ENCODE results near the gene ZNF429.

- TF ChIP-seq SIN3A (IDR thresholded peaks at IDR 0.05; ENCODE audit: borderline replicate concordance, insufficient read depth, low read depth, low read length), result no peak
- TF ChIP-seq, protein P1, sequence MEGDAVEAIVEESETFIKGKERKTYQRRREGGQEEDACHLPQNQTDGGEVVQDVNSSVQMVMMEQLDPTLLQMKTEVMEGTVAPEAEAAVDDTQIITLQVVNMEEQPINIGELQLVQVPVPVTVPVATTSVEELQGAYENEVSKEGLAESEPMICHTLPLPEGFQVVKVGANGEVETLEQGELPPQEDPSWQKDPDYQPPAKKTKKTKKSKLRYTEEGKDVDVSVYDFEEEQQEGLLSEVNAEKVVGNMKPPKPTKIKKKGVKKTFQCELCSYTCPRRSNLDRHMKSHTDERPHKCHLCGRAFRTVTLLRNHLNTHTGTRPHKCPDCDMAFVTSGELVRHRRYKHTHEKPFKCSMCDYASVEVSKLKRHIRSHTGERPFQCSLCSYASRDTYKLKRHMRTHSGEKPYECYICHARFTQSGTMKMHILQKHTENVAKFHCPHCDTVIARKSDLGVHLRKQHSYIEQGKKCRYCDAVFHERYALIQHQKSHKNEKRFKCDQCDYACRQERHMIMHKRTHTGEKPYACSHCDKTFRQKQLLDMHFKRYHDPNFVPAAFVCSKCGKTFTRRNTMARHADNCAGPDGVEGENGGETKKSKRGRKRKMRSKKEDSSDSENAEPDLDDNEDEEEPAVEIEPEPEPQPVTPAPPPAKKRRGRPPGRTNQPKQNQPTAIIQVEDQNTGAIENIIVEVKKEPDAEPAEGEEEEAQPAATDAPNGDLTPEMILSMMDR (IDR thresholded peaks at IDR 0.05), result no peak
- no peak for TF ChIP-seq POLR2AphosphoS5 (IDR thresholded peaks at IDR 0.05; ENCODE audit: low read depth, low read length)
- TF ChIP-seq REST (IDR thresholded peaks at IDR 0.05; ENCODE audit: insufficient read depth in 1 of 2, low read depth in 2 of 2, low read length in 1 of 2), result no peak
These were observed 65.9 kb downstream of the ZNF429 start for GRCh38 chr19:21571316-21571715.

Data from Panc1 (cell line).